Subcutaneous abdominal adipose tissue (tissue), 5 donors: Measurements from ENCODE around the gene BRICD5.

Source experiments
- H3K27ac ChIP-seq: one replicate; pipeline ENCODE4 v1.7.0; 2013; ENCODE audit warnings: low read depth, mild to moderate bottlenecking, inconsistent platforms, low read length, moderate library complexity
- H3K27me3 ChIP-seq, 5 donors: one replicate each; pipeline ENCODE4 v1.7.0; 2013; ENCODE audit warnings: low read length in 5 of 5, inconsistent platforms in 1 of 5; ENCODE audit not compliant: control insufficient read depth in 5 of 5, insufficient read depth in 4 of 5
- H3K36me3 ChIP-seq, 5 donors: one replicate each; pipeline ENCODE4 v1.7.0; 2013; ENCODE audit warnings: low read length in 5 of 5; ENCODE audit not compliant: control insufficient read depth in 5 of 5, insufficient read depth in 5 of 5
- H3K4me1 ChIP-seq, 5 donors: one replicate each; pipeline ENCODE4 v1.7.0; 2013; ENCODE audit warnings: low read length in 5 of 5, mild to moderate bottlenecking in 3 of 5, moderate library complexity in 1 of 5; ENCODE audit not compliant: control insufficient read depth in 5 of 5, insufficient read depth in 5 of 5
- H3K4me3 ChIP-seq, 5 donors: one replicate each; pipeline ENCODE4 v1.7.0; 2013; ENCODE audit warnings: low read length in 5 of 5, low read depth in 1 of 5
- H3K9ac ChIP-seq, 5 donors: one replicate each; pipeline ENCODE4 v1.7.0; 2013; ENCODE audit warnings: low read length in 5 of 5, mild to moderate bottlenecking in 4 of 5, moderate library complexity in 3 of 5
- H3K9me3 ChIP-seq, 5 donors: one replicate each; pipeline ENCODE4 v1.7.0; 2013; ENCODE audit warnings: low read length in 5 of 5; ENCODE audit not compliant: control insufficient read depth in 5 of 5
- donor health status: healthy.
- donor health status: healthy.
- donor health status: healthy.
- donor health status: healthy.
- donor health status: healthy.

BRICD5 gene

DNA sequence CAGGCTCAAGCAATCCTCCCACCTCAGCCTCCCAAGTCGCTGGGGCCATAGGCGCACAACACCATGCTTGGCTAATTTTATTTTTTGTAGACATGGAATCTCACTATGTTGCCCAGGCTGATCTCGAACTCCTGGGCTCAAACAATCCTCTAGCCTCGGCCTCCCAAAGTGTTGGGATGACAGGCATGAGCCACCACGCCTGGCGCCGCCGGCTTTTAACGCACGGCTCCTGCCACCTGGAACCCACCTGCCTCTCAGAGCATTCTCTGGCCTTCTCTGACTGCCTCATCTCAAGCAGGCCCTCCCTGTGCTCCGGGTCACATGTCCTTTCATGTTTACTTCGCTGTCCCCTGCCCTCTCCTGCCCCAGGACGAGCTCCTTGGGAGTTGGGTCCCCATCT, 24.6 kb downstream of the BRICD5 start:
- no peaks in the 10 kb centered on the region for H3K36me3 ChIP-seq
- no peak overlapping the region for H3K9ac ChIP-seq
- peaks cover 0 to 3% (median 0%) of the 10 kb centered on the region in 5 donors for H3K27me3 ChIP-seq
- no peaks in the 10 kb centered on the region for H3K4me1 ChIP-seq
- H3K27ac ChIP-seq, result no peak overlapping the region
- no peak overlapping the region for H3K4me3 ChIP-seq
- H3K9me3 ChIP-seq, result peaks cover 0 to 6% (median 0%) of the 10 kb centered on the region in 5 donors

GRCh38 chr16:2184962-2185361, 25.7 kb downstream of the BRICD5 start:
- H3K4me1 ChIP-seq, result no peaks in the 10 kb centered on the region
- peaks cover 0 to 6% (median 0%) of the 10 kb centered on the region in 5 donors for H3K9me3 ChIP-seq
- no peak overlapping the region for H3K27ac ChIP-seq
- no peak overlapping the region for H3K9ac ChIP-seq
- H3K27me3 ChIP-seq, result peaks cover 0 to 3% (median 0%) of the 10 kb centered on the region in 5 donors
- H3K4me3 ChIP-seq, result no peak overlapping the region
- no peaks in the 10 kb centered on the region for H3K36me3 ChIP-seq

DNA sequence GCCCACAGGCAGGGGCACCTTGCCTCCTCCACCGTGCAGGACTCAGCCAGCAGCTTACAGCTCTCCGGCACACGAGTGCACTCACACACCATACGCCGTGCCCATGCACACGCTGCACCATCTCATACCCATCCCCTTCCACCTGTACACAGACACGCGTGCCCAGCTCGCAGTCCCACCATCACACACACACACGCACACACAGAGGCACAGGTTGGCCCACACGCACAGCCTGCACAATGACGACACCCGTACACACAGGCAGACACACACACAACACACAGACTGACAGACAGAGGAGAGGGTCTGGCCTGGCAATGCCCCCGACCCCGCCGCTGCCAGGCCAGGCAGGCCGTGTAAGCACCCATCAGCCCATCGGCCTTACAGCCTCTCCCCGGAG, 26.3 kb downstream of the BRICD5 start:
- Histone ChIP-seq H3K27ac (no peak overlapping the region), H3K9me3 (peaks cover 0 to 6% (median 0%) of the 10 kb centered on the region in 5 donors), H3K4me1 (no peaks in the 10 kb centered on the region), H3K27me3 (peaks cover 0 to 3% (median 0%) of the 10 kb centered on the region in 5 donors), H3K9ac (no peak overlapping the region), H3K36me3 (no peaks in the 10 kb centered on the region), H3K4me3 (no peak overlapping the region)

DNA sequence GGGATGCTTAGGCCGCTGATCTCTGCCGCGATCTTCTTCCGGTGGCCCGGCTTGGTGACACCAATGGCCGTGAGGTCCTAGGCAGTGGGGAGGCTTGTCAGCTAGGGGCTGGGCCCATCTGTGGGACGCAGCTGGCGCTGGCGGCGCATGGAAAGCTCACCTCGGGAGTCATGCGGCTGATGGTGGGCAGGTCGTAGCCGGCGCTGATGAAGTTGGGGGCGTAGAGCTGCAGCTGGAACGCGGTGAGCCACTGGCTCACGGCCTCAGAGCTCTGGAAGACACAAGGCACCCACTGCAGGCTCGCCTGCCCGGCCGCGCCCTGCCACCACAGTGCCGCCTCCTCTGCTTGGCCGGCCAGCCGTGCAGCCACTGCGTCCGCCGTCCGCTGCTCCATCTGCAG, 27.0 kb downstream of the BRICD5 start:
- no peaks in the 10 kb centered on the region for H3K4me1 ChIP-seq
- no peaks in the 10 kb centered on the region for H3K36me3 ChIP-seq
- H3K4me3 ChIP-seq, result no peak overlapping the region
- H3K27ac ChIP-seq, result no peak overlapping the region
- H3K9me3 ChIP-seq, result peaks cover 0 to 6% (median 0%) of the 10 kb centered on the region in 5 donors
- H3K9ac ChIP-seq, result no peak overlapping the region
- peaks cover 0 to 3% (median 0%) of the 10 kb centered on the region in 5 donors for H3K27me3 ChIP-seq

DNA sequence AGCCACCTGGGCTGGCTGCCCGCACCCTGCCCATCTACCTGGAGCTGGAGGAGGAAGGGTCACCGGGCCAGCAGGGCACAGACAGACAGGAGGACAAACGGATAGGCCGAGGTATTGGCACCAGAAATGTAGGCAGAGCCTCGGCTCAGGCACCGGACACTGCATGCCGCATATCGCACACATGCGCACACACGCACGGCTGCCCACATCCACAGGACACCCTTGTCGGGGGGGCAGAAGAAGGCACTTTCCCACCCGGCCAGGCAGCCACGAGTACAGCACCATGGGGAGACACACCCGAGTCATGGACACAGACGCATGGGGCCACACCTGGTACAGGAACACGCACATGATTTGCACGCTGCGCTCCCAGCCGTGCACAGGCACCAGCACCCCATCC, 28.7 kb downstream of the BRICD5 start:
- Histone ChIP-seq H3K4me1 (no peaks in the 10 kb centered on the region), H3K9ac (no peak overlapping the region), H3K4me3 (no peak overlapping the region), H3K27me3 (peaks cover 0 to 3% (median 0%) of the 10 kb centered on the region in 5 donors), H3K9me3 (peaks cover 0 to 6% (median 0%) of the 10 kb centered on the region in 5 donors), H3K27ac (no peak overlapping the region), H3K36me3 (peaks cover 0 to 9% (median 7%) of the 10 kb centered on the region in 5 donors)

DNA sequence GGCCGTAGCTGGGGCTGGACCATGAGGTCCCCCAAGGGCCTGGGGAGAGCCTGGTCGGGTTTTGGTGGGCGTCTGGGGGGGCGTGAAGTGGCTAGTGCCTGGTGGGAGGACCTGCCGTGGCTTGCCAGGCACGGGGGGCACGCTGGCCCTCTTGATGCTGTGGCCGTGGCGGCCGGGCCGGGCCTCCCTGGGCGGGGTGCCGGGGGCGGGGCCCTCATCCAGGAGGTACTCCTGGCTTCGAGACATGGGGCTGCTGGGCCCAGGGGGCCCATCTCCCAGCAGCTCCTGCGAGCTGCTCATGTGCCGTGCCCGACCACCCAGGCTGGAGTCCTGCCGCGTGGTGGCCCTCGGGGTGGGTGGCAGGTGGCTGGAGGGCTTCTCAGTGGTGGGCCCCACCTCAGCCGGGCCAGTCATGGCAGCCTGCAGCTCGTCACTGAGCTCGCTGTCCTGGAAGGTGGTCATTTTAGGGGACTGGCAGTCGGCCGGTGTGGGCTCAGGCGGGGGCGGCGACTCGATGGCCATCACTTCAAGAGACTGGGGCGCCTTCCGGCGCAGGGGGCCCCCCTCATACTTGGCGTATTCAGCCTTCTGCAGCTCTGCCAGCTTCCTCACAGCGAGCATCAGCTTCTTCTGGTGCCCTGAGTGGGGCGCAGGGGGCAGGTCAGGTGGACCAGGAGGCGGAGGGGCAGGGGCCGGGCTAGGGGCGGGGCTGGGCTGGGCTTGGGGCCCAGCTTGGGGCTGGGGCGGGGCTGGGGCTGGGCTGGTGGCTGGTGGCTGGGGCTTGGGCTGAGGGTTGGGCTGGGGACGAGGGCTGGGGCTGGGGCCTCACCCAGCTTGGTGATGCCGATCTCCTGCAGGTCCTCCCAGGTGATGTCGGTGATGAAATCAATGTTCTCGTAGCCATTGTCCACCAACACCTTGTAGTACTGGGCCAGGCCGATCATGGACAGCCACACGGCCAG, 29.4 kb downstream of the BRICD5 start:
- peaks cover 0 to 6% (median 0%) of the 10 kb centered on the region in 5 donors for H3K9me3 ChIP-seq
- no peaks in the 10 kb centered on the region for H3K4me1 ChIP-seq
- no peak overlapping the region for H3K27ac ChIP-seq
- H3K9ac ChIP-seq, result no peak overlapping the region
- peaks cover 0 to 16% (median 12%) of the 10 kb centered on the region in 5 donors for H3K36me3 ChIP-seq
- H3K27me3 ChIP-seq, result peaks cover 0 to 3% (median 0%) of the 10 kb centered on the region in 5 donors
- no peak overlapping the region for H3K4me3 ChIP-seq

DNA sequence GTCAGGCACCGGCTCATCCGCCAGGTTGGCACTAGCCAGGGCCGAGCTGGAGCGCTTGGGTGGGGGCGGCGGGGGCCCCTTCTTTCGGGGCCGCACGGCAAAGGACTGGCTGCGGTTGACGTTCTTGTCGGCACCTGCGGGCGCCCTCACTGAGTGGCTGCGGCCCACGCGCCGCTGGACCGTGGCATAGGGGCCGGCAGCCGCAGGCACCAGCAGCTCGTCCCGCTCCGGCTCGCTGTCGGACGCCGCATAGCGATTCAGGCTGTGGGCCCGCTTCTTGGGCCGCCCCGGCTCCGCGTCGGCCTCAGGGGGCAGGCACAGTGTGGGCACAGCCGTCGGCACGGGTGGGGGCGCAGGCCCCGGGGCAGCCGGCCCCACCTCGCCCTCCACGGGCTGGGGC, 30.2 kb downstream of the BRICD5 start:
- H3K27ac ChIP-seq, result no peak overlapping the region
- peaks cover 0 to 3% (median 0%) of the 10 kb centered on the region in 5 donors for H3K27me3 ChIP-seq
- H3K36me3 ChIP-seq, result peaks cover 0 to 24% (median 20%) of the 10 kb centered on the region in 5 donors
- H3K4me1 ChIP-seq, result no peaks in the 10 kb centered on the region
- H3K9me3 ChIP-seq, result peaks cover 0 to 6% (median 0%) of the 10 kb centered on the region in 5 donors
- no peak overlapping the region for H3K9ac ChIP-seq
- H3K4me3 ChIP-seq, result no peak overlapping the region

DNA sequence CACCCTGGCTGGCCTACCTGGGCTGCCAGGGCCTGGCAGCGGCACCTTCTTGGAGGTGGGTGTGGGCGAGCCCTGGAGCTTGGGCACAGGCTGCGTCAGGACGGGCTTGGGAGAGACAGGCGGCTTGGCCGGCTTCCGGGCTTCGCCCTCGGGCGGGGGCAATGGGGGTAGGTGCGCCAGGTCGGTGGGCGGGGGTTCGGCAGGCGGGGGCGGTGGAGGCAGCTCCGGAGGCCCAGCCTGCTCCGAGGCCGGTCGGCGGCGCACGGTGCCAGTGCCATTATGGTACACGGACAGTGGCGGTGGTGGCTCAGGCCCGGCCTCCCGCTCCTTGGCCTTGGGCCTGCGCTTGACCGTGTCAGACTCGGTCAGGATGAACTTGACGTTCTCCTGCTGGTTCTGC, 31.1 kb downstream of the BRICD5 start:
- Histone ChIP-seq H3K36me3 (peaks cover 0 to 33% (median 29%) of the 10 kb centered on the region in 5 donors), H3K9ac (no peak overlapping the region), H3K27me3 (peaks cover 0 to 3% (median 0%) of the 10 kb centered on the region in 5 donors), H3K4me3 (no peak overlapping the region), H3K9me3 (peaks cover 0 to 6% (median 0%) of the 10 kb centered on the region in 5 donors), H3K27ac (no peak overlapping the region), H3K4me1 (no peaks in the 10 kb centered on the region)

- Histone ChIP-seq H3K27ac (no peak overlapping the region), H3K9ac (no peak overlapping the region), H3K4me1 (no peaks in the 10 kb centered on the region), H3K27me3 (peaks cover 0 to 3% (median 0%) of the 10 kb centered on the region in 5 donors), H3K9me3 (peaks cover 0 to 6% (median 0%) of the 10 kb centered on the region in 5 donors), H3K4me3 (no peak overlapping the region), H3K36me3 (peaks cover 0 to 37% (median 33%) of the 10 kb centered on the region in 5 donors)
Measured at GRCh38 chr16:2179107-2179501, 31.6 kb downstream of the BRICD5 start.
